Measurements from ENCODE around the gene MARCHF10.

Gene MARCHF10

GRCh38 chr17:62724398-62725146, 83.5 kb downstream of the MARCHF10 start:
- Histone ChIP-seq H3K36me3 (ENCODE audit: control insufficient read depth, insufficient read depth, low read length) (no peaks in the 10 kb centered on the region), H3K4me3 (replicated peaks; ENCODE audit: low read depth, low read length) (no peak overlapping the region), H3K27me3 (replicated peaks; ENCODE audit: control insufficient read depth, insufficient read depth, low read length) (no peaks in the 10 kb centered on the region)
- DNase-seq (ENCODE audit: extremely low read depth, insufficient read length) = peak; percentile 82
- peak; percentile 19 for TF ChIP-seq CTCF (IDR thresholded peaks at IDR 0.05; ENCODE audit: insufficient read depth, low read length, poor library complexity, severe bottlenecking)

- no peak for DNase-seq (ENCODE audit: extremely low read depth, insufficient read length)
- no peaks in the 10 kb centered on the region for H3K27me3 ChIP-seq (replicated peaks; ENCODE audit: control insufficient read depth, insufficient read depth, low read length)
- H3K4me3 ChIP-seq (replicated peaks; ENCODE audit: low read depth, low read length) = no peak overlapping the region
- TF ChIP-seq CTCF (IDR thresholded peaks at IDR 0.05; ENCODE audit: insufficient read depth, low read length, poor library complexity, severe bottlenecking) = no peak
- H3K36me3 ChIP-seq (ENCODE audit: control insufficient read depth, insufficient read depth, low read length) = no peaks in the 10 kb centered on the region
Observed at GRCh38 chr17:62723842-62724241, 84.3 kb downstream of the MARCHF10 start.

- H3K27me3 ChIP-seq (replicated peaks; ENCODE audit: control insufficient read depth, insufficient read depth, low read length) = no peaks in the 10 kb centered on the region
- no peaks in the 10 kb centered on the region for H3K36me3 ChIP-seq (ENCODE audit: control insufficient read depth, insufficient read depth, low read length)
- no peak for TF ChIP-seq CTCF (IDR thresholded peaks at IDR 0.05; ENCODE audit: insufficient read depth, low read length, poor library complexity, severe bottlenecking)
- no peak for DNase-seq (ENCODE audit: extremely low read depth, insufficient read length)
- H3K4me3 ChIP-seq (replicated peaks; ENCODE audit: low read depth, low read length) = no peak overlapping the region
Observed at GRCh38 chr17:62722625-62723024, 85.5 kb downstream of the MARCHF10 start.

GRCh38 chr17:62720126-62720850, 87.8 kb downstream of the MARCHF10 start:
- Histone ChIP-seq H3K36me3 (ENCODE audit: control insufficient read depth, insufficient read depth, low read length) (no peaks in the 10 kb centered on the region), H3K4me3 (replicated peaks; ENCODE audit: low read depth, low read length) (no peak overlapping the region), H3K27me3 (replicated peaks; ENCODE audit: control insufficient read depth, insufficient read depth, low read length) (no peaks in the 10 kb centered on the region)
- peak; percentile 10 for TF ChIP-seq CTCF (IDR thresholded peaks at IDR 0.05; ENCODE audit: insufficient read depth, low read length, poor library complexity, severe bottlenecking)
- no peak for DNase-seq (ENCODE audit: extremely low read depth, insufficient read length)

GRCh38 chr17:62719586-62719985, 88.5 kb downstream of the MARCHF10 start:
- no peak for TF ChIP-seq CTCF (IDR thresholded peaks at IDR 0.05; ENCODE audit: insufficient read depth, low read length, poor library complexity, severe bottlenecking)
- DNase-seq (ENCODE audit: extremely low read depth, insufficient read length) = no peak
- no peaks in the 10 kb centered on the region for H3K27me3 ChIP-seq (replicated peaks; ENCODE audit: control insufficient read depth, insufficient read depth, low read length)

More at GRCh38 chr17:62719586-62719985, 88.5 kb downstream of the MARCHF10 start:
- Histone ChIP-seq H3K4me3 (replicated peaks; ENCODE audit: low read depth, low read length) (no peak overlapping the region), H3K36me3 (ENCODE audit: control insufficient read depth, insufficient read depth, low read length) (no peaks in the 10 kb centered on the region)
